H9 (cell line): ENCODE measurements around the gene PTGS1. TPM values are rescaled to one million over a fixed set of nuclear protein-coding genes. Genes with fewer than 3 reads are reported as not detected.

Experiments used
- DNase-seq: peaks from one replicate; pipeline ENCODE4 v3.0.0-alpha.2; 2017
- H2AFZ ChIP-seq: one replicate; pipeline ENCODE4 v1.6.1; 2013; ENCODE audit warnings: mild to moderate bottlenecking, low read length, control low read depth, moderate library complexity
- H2AK5ac ChIP-seq: 2 replicates; pipeline ENCODE4 v1.6.1; 2013; ENCODE audit warnings: low read length, control low read depth, mixed read lengths; ENCODE audit not compliant: insufficient read length
- H2BK120ac ChIP-seq: one replicate; pipeline ENCODE4 v1.6.1; 2013; ENCODE audit warnings: low read depth, mild to moderate bottlenecking, low read length, control low read depth, inconsistent platforms; ENCODE audit not compliant: poor library complexity, severe bottlenecking
- H2BK12ac ChIP-seq: 2 replicates; pipeline ENCODE4 v1.6.1; 2013; ENCODE audit warnings: low read length, control low read depth, mixed read lengths, low read depth; ENCODE audit not compliant: insufficient read length
- H2BK15ac ChIP-seq: 2 replicates; pipeline ENCODE4 v1.6.1; 2013; ENCODE audit warnings: low read depth, low read length, control low read depth
- H2BK20ac ChIP-seq: one replicate; pipeline ENCODE4 v1.6.1; 2013; ENCODE audit warnings: low read depth, mild to moderate bottlenecking, low read length, control low read depth, inconsistent platforms; ENCODE audit not compliant: poor library complexity, severe bottlenecking
- H2BK5ac ChIP-seq: 2 replicates; pipeline ENCODE4 v1.6.1; 2013; ENCODE audit warnings: low read length, control low read depth, mixed read lengths; ENCODE audit not compliant: insufficient read length
- H3K14ac ChIP-seq: 2 replicates; pipeline ENCODE4 v1.6.1; 2013; ENCODE audit warnings: low read length, control low read depth; ENCODE audit not compliant: insufficient read depth
- H3K18ac ChIP-seq: 2 replicates; pipeline ENCODE4 v1.6.1; 2013; ENCODE audit warnings: low read depth, mild to moderate bottlenecking, mixed read lengths, low read length, control low read depth; ENCODE audit not compliant: insufficient read length
- H3K23ac ChIP-seq: 2 replicates; pipeline ENCODE4 v1.6.1; 2013; ENCODE audit warnings: low read length, control low read depth, mixed read lengths, low read depth; ENCODE audit not compliant: insufficient read length
- H3K23me2 ChIP-seq: 2 replicates; pipeline ENCODE4 v1.6.1; 2013; ENCODE audit warnings: low read depth, mild to moderate bottlenecking, mixed read lengths, low read length, control low read depth; ENCODE audit not compliant: insufficient read length, poor library complexity, severe bottlenecking
- H3K27ac ChIP-seq: 2 replicates; pipeline ENCODE4 v1.5.1; 2013; ENCODE audit warnings: low read length, control low read depth, mixed read lengths, low read depth; ENCODE audit not compliant: insufficient read length
- H3K27me3 ChIP-seq: 2 replicates; pipeline ENCODE4 v1.6.1; 2013; ENCODE audit warnings: low read length, control low read depth, inconsistent platforms; ENCODE audit not compliant: insufficient read depth
- H3K4ac ChIP-seq: 2 replicates; pipeline ENCODE4 v1.6.1; 2013; ENCODE audit warnings: low read depth, mild to moderate bottlenecking, control low read depth, inconsistent platforms, low read length, moderate library complexity
- H3K4me1 ChIP-seq: 2 replicates; pipeline ENCODE4 v1.6.1; 2013; ENCODE audit warnings: low read length, control low read depth, inconsistent platforms; ENCODE audit not compliant: insufficient read depth
- H3K4me2 ChIP-seq: 2 replicates; pipeline ENCODE4 v1.6.1; 2013; ENCODE audit warnings: low read length, control low read depth, mixed read lengths; ENCODE audit not compliant: insufficient read length, insufficient read depth
- H3K56ac ChIP-seq: 2 replicates; pipeline ENCODE4 v1.6.1; 2013; ENCODE audit warnings: low read depth, mild to moderate bottlenecking, mixed read lengths, low read length, control low read depth; ENCODE audit not compliant: insufficient read length
- H3K79me1 ChIP-seq: 2 replicates; pipeline ENCODE4 v1.6.1; 2013; ENCODE audit warnings: low read depth, mild to moderate bottlenecking, moderate library complexity, low read length, control low read depth, inconsistent platforms; ENCODE audit not compliant: insufficient read depth, poor library complexity, severe bottlenecking
- H3K79me2 ChIP-seq: 2 replicates; pipeline ENCODE4 v1.6.1; 2013; ENCODE audit warnings: low read length, control low read depth, inconsistent platforms; ENCODE audit not compliant: insufficient read depth
- H3K9ac ChIP-seq: 2 replicates; pipeline ENCODE4 v1.6.1; 2013; ENCODE audit warnings: low read length, control low read depth, mixed read lengths; ENCODE audit not compliant: insufficient read length; ENCODE audit errors: extremely low read depth
- H3K9me3 ChIP-seq: one replicate; pipeline ENCODE4 v1.6.1; 2013; ENCODE audit warnings: low read depth, low read length, inconsistent platforms; ENCODE audit not compliant: control insufficient read depth
- H3T11ph ChIP-seq: one replicate; pipeline ENCODE4 v1.6.1; 2013; ENCODE audit warnings: mild to moderate bottlenecking, low read length, control low read depth, inconsistent platforms
- H4K20me1 ChIP-seq: one replicate; pipeline ENCODE4 v1.6.1; 2013; ENCODE audit not compliant: control insufficient read depth, insufficient read length, insufficient read depth
- H4K5ac ChIP-seq: 2 replicates; pipeline ENCODE4 v1.6.1; 2013; ENCODE audit warnings: low read depth, mild to moderate bottlenecking, mixed read lengths, low read length, control low read depth; ENCODE audit not compliant: insufficient read length
- H4K8ac ChIP-seq: replicated peaks from 2 replicates; pipeline ENCODE4 v1.6.1; 2013; ENCODE audit warnings: low read length, control low read depth, mixed read lengths, low read depth; ENCODE audit not compliant: insufficient read length
- H4K91ac ChIP-seq: 2 replicates; pipeline ENCODE4 v1.6.1; 2013; ENCODE audit warnings: low read depth, mild to moderate bottlenecking, moderate library complexity, mixed read lengths, low read length, control low read depth; ENCODE audit not compliant: insufficient read length
- H3K27ac Mint-ChIP-seq, 3 experiments: 2 replicates in 2 of 3; 3 replicates in 1 of 3; pipeline ENCODE4 v1.8.0; 2020 to 2021; ENCODE audit warnings: mixed read lengths in 3 of 3, mild to moderate bottlenecking in 1 of 3, moderate library complexity in 1 of 3
- H3K27me3 Mint-ChIP-seq: 2 replicates; pipeline ENCODE4 v1.8.0; 2021; ENCODE audit warnings: low read depth, mild to moderate bottlenecking, moderate library complexity, mixed read lengths
- H3K36me3 Mint-ChIP-seq, 3 experiments: 2 replicates in 2 of 3; 3 replicates in 1 of 3; pipeline ENCODE4 v1.8.0; 2020 to 2021; ENCODE audit warnings: low read depth in 3 of 3, mixed read lengths in 3 of 3; ENCODE audit not compliant: insufficient read depth in 1 of 3
- H3K4me1 Mint-ChIP-seq, 2 experiments: 2 replicates each; pipeline ENCODE4 v1.8.0; 2020; ENCODE audit warnings: mixed read lengths in 2 of 2
- H3K4me3 Mint-ChIP-seq, 2 experiments: 2 replicates in 1 of 2; 3 replicates in 1 of 2; pipeline ENCODE4 v1.8.0; 2020 to 2021; ENCODE audit warnings: mild to moderate bottlenecking in 2 of 2, mixed read lengths in 2 of 2, moderate library complexity in 1 of 2
- H3K9me3 Mint-ChIP-seq, 2 experiments: 2 replicates in 1 of 2; 3 replicates in 1 of 2; pipeline ENCODE4 v1.8.0; 2020; ENCODE audit warnings: mild to moderate bottlenecking in 2 of 2, mixed read lengths in 2 of 2, moderate library complexity in 1 of 2
- WGBS: extraction: QIAGEN DNeasy Blood & Tissue Kit; methylation state at CpG from one replicate; pipeline ENCODE4 v1.1.7; 2013; ENCODE audit warnings: missing lambda C conversion rate, low lambda C conversion rate, mixed read lengths; ENCODE audit not compliant: insufficient read length; ENCODE audit errors: extremely low coverage; 5-methylcytosine and 5-hydroxymethylcytosine counted together
- total RNA-seq: library from RNA; stranded (reverse); gene quantifications from 2 replicates; pipeline ENCODE4 v1.2.1, GENCODE V29; 2021
- TF ChIP-seq, protein P1 (sequence below): fragments of 200-600 bp; sonication (generic); conservative IDR thresholded peaks from 3 replicates; pipeline ENCODE4 v1.8.0; 2021; ENCODE audit warnings: antibody characterized with exemption, mild to moderate bottlenecking

Gene PTGS1
- total RNA-seq, 1 experiment from 2014 or later, result 1.3 TPM

DNA sequence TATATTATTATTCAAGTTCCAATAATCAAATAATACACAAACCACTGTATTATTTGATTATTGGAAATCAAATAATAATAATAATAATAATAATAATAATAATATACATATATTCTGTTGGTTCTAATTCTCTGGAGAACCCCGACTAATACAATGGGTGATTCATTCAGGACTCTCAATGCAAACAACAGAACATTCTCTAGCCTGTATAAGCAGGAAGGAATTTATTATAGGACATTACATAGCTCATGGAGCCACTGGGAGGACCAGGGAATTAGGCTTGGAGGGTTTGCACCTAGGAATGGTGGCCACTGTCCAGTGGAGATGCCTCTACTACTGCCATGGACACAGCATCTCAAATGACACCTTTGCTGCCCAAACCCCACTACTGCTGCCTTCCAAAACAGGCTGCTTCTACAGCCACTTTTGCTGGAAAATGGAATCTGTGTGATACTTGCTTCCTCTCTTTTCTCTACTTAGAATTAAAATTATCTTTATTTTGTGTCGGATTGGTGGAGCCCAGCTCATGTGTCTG is 25.9 kb downstream of the PTGS1 start:
- Histone ChIP-seq H3K9ac (no peak overlapping the region), H3K23me2 (no peaks in the 10 kb centered on the region), H2BK15ac (no peak overlapping the region), H3K18ac (no peak overlapping the region), H4K8ac (no peak overlapping the region), H3K4me1 (no peaks in the 10 kb centered on the region), H3K4ac (no peak overlapping the region), H2AK5ac (no peak overlapping the region), H3K4me2 (no peak overlapping the region), H3T11ph (no peak overlapping the region), H2BK120ac (no peak overlapping the region), H3K23ac (no peak overlapping the region), H3K79me1 (no peaks in the 10 kb centered on the region), H4K5ac (no peak overlapping the region), H2BK20ac (no peak overlapping the region), H2BK12ac (no peak overlapping the region), H3K14ac (no peak overlapping the region), H4K20me1 (no peaks in the 10 kb centered on the region), H3K79me2 (no peaks in the 10 kb centered on the region), H3K56ac (no peak overlapping the region), H3K27me3 (no peaks in the 10 kb centered on the region), H4K91ac (no peak overlapping the region), H2BK5ac (no peak overlapping the region), H2AFZ (no peak overlapping the region), H3K9me3 (no peaks in the 10 kb centered on the region), H3K27ac (no peak overlapping the region)
- H3K9me3 Mint-ChIP-seq, result peaks cover 2 to 9% of the 10 kb centered on the region in 2 experiments; a peak in 3 of 5 replicates
- H3K27ac Mint-ChIP-seq, result no peak overlapping the region
- DNase-seq, result no peak
- H3K27me3 Mint-ChIP-seq, result peaks cover 8% of the 10 kb centered on the region
- no peaks in the 10 kb centered on the region for H3K4me1 Mint-ChIP-seq
- no CpG with 5 or more reads among the region's 2 CpGs for WGBS
- no peak overlapping the region for H3K4me3 Mint-ChIP-seq
- no peaks in the 10 kb centered on the region for H3K36me3 Mint-ChIP-seq
- TF ChIP-seq, protein P1, sequence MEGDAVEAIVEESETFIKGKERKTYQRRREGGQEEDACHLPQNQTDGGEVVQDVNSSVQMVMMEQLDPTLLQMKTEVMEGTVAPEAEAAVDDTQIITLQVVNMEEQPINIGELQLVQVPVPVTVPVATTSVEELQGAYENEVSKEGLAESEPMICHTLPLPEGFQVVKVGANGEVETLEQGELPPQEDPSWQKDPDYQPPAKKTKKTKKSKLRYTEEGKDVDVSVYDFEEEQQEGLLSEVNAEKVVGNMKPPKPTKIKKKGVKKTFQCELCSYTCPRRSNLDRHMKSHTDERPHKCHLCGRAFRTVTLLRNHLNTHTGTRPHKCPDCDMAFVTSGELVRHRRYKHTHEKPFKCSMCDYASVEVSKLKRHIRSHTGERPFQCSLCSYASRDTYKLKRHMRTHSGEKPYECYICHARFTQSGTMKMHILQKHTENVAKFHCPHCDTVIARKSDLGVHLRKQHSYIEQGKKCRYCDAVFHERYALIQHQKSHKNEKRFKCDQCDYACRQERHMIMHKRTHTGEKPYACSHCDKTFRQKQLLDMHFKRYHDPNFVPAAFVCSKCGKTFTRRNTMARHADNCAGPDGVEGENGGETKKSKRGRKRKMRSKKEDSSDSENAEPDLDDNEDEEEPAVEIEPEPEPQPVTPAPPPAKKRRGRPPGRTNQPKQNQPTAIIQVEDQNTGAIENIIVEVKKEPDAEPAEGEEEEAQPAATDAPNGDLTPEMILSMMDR, result no peak
